ENCODE data around the gene NEMP1.

The NEMP1 gene

GRCh38 chr12:57090924-57091637 is 12.5 kb upstream of the NEMP1 start:
- TF ChIP-seq CTCF (IDR thresholded peaks at IDR 0.05; ENCODE audit: control insufficient read depth, insufficient read depth, low read depth, low read length, missing control alignments) = peak; percentile 35
- DNase-seq (ENCODE audit: low read depth) = no peak
- H3K4me3 ChIP-seq (ENCODE audit: control insufficient read depth, low read depth, low read length) = peak overlapping the region; percentile 86

DNA sequence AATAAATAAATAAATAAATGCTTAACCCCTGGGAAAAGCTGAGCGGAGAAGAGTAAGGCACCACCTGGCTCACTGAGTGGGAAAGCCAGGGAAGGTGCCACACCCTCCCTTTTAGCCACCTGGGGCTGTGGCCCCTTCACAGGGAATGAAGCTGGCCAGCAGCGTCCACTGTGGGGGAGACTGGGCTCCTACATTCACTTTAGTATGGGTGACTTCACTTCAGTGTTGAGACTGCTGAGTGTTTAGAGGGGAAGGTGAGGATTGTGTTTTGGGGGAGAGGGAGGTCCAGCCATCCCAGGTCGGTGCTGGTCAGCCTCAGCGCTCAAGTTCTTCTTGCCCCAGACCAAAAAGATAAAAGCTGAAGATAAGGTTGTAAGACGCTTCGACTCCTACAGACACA is 11.9 kb upstream of the NEMP1 start:
- no peak for TF ChIP-seq CTCF (IDR thresholded peaks at IDR 0.05; ENCODE audit: control insufficient read depth, insufficient read depth, low read depth, low read length, missing control alignments)
- H3K4me3 ChIP-seq (ENCODE audit: control insufficient read depth, low read depth, low read length) = peak overlapping the region; percentile 86
- DNase-seq (ENCODE audit: low read depth) = no peak

GRCh38 chr12:57089271-57090245 is 11.0 kb upstream of the NEMP1 start:
- no peak for DNase-seq (ENCODE audit: low read depth)
- H3K4me3 ChIP-seq (ENCODE audit: control insufficient read depth, low read depth, low read length) = peak overlapping the region; percentile 86
- no peak for TF ChIP-seq CTCF (IDR thresholded peaks at IDR 0.05; ENCODE audit: control insufficient read depth, insufficient read depth, low read depth, low read length, missing control alignments)

- peak; percentile 92 for DNase-seq (ENCODE audit: low read depth)
- H3K4me3 ChIP-seq (ENCODE audit: control insufficient read depth, low read depth, low read length) = peak within 1 kb of the TSS; percentile 86
- TF ChIP-seq CTCF (IDR thresholded peaks at IDR 0.05; ENCODE audit: control insufficient read depth, insufficient read depth, low read depth, low read length, missing control alignments) = no peak
Measured at GRCh38 chr12:57088354-57089270, 10.0 kb upstream of the NEMP1 start, which contains the start of gene NAB2. Gene NAB2, plus strand, starts transcription at chr12:57089114. Its CDS starts 158 bp downstream, at chr12:57089272.

GRCh38 chr12:57087691-57088353 is 9.2 kb upstream of the NEMP1 start:
- peak overlapping the region; percentile 80 for H3K4me3 ChIP-seq (ENCODE audit: control insufficient read depth, low read depth, low read length)
- no peak for TF ChIP-seq CTCF (IDR thresholded peaks at IDR 0.05; ENCODE audit: control insufficient read depth, insufficient read depth, low read depth, low read length, missing control alignments)
- DNase-seq (ENCODE audit: low read depth) = peak; percentile 92
